Transverse colon (tissue), 4 donors: ENCODE results near the gene KLHL41.

ENCODE experiments used
- EP300 ChIP-seq: sonication (generic); formaldehyde crosslinking; IDR thresholded peaks from one replicate; pipeline ENCODE4 v1.6.1; 2017; ENCODE audit warnings: antibody characterized with exemption, low read depth
- POLR2A ChIP-seq: fragments of 450-650 bp; IDR thresholded peaks from one replicate; pipeline ENCODE4 v1.6.1; 2016; ENCODE audit warnings: antibody characterized with exemption, mild to moderate bottlenecking, moderate library complexity
- POLR2AphosphoS5 ChIP-seq, 3 donors: sonication (generic); formaldehyde crosslinking; IDR thresholded peaks; one replicate each; pipeline ENCODE4 v1.6.1; 2016; ENCODE audit warnings: antibody characterized with exemption in 3 of 3
- TF ChIP-seq, protein P1 (sequence below), 5 experiments: fragments of 200-600 bp in 3 of 5; fragments of 450-650 bp in 2 of 5; sonication (generic) in 3 of 5; IDR thresholded peaks; 1 replicate in 2 of 5; 2 replicates in 3 of 5; pipeline ENCODE4 v1.5.1; 2016 to 2017; ENCODE audit warnings: antibody characterized with exemption in 5 of 5, inconsistent platforms in 3 of 5, mild to moderate bottlenecking in 2 of 5, moderate library complexity in 1 of 5

DNA sequence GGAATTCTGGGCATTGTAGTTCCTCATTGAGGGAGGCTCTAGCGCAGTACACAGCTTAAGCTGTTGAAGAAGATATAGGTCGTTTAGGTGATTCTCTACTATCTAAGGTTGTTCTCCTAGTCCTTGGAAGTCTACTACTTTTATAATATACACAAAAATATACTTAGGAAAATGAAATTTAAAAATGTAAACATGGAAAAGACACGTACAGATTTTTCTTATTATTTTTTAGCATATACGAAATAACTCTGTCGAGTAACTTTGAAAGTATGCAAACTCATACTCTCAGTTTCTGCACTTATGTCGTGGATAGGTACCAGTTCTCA, 64.4 kb downstream of the KLHL41 start:
- no peak for TF ChIP-seq EP300
- TF ChIP-seq, protein P1, sequence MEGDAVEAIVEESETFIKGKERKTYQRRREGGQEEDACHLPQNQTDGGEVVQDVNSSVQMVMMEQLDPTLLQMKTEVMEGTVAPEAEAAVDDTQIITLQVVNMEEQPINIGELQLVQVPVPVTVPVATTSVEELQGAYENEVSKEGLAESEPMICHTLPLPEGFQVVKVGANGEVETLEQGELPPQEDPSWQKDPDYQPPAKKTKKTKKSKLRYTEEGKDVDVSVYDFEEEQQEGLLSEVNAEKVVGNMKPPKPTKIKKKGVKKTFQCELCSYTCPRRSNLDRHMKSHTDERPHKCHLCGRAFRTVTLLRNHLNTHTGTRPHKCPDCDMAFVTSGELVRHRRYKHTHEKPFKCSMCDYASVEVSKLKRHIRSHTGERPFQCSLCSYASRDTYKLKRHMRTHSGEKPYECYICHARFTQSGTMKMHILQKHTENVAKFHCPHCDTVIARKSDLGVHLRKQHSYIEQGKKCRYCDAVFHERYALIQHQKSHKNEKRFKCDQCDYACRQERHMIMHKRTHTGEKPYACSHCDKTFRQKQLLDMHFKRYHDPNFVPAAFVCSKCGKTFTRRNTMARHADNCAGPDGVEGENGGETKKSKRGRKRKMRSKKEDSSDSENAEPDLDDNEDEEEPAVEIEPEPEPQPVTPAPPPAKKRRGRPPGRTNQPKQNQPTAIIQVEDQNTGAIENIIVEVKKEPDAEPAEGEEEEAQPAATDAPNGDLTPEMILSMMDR (IDR thresholded peaks at IDR 0.05): no peak
- TF ChIP-seq POLR2A: no peak
- TF ChIP-seq POLR2AphosphoS5 (IDR thresholded peaks at IDR 0.05): no peak
